ENCODE data around the gene RAB17.

RAB17 gene

GRCh38 chr2:237535385-237536082, 55.0 kb downstream of the RAB17 start:
- H3K4me3 ChIP-seq (ENCODE audit: low read depth, low read length) = no peak overlapping the region
- no peak for DNase-seq (ENCODE audit: low read depth)
- TF ChIP-seq CTCF (IDR thresholded peaks at IDR 0.05; ENCODE audit: control insufficient read depth, extremely low read depth, insufficient read depth) = no peak

GRCh38 chr2:237534380-237534779, 56.2 kb downstream of the RAB17 start:
- no peak overlapping the region for H3K4me3 ChIP-seq (ENCODE audit: low read depth, low read length)
- no peak for TF ChIP-seq CTCF (IDR thresholded peaks at IDR 0.05; ENCODE audit: control insufficient read depth, extremely low read depth, insufficient read depth)
- no peak for DNase-seq (ENCODE audit: low read depth)

GRCh38 chr2:237533668-237534161, 56.8 kb downstream of the RAB17 start:
- H3K4me3 ChIP-seq (ENCODE audit: low read depth, low read length) = no peak overlapping the region
- TF ChIP-seq CTCF (IDR thresholded peaks at IDR 0.05; ENCODE audit: control insufficient read depth, extremely low read depth, insufficient read depth) = no peak
- DNase-seq (ENCODE audit: low read depth) = no peak

- no peak for DNase-seq (ENCODE audit: low read depth)
- TF ChIP-seq CTCF (IDR thresholded peaks at IDR 0.05; ENCODE audit: control insufficient read depth, extremely low read depth, insufficient read depth) = no peak
- no peak overlapping the region for H3K4me3 ChIP-seq (ENCODE audit: low read depth, low read length)
These were observed 58.4 kb downstream of the RAB17 start for GRCh38 chr2:237532160-237532559.

- DNase-seq (ENCODE audit: low read depth) = no peak
- H3K4me3 ChIP-seq (ENCODE audit: low read depth, low read length) = no peak overlapping the region
- TF ChIP-seq CTCF (IDR thresholded peaks at IDR 0.05; ENCODE audit: control insufficient read depth, extremely low read depth, insufficient read depth) = no peak
These were observed 59.8 kb downstream of the RAB17 start for GRCh38 chr2:237530472-237531433.

GRCh38 chr2:237529452-237530402, 60.8 kb downstream of the RAB17 start:
- no peak for TF ChIP-seq CTCF (IDR thresholded peaks at IDR 0.05; ENCODE audit: control insufficient read depth, extremely low read depth, insufficient read depth)
- no peak for DNase-seq (ENCODE audit: low read depth)
- no peak overlapping the region for H3K4me3 ChIP-seq (ENCODE audit: low read depth, low read length)

Data from LNCaP clone FGC (cell line).